ENCODE measurements around the gene FRS3. TPM values are rescaled to one million over a fixed set of nuclear protein-coding genes. Genes with fewer than 3 reads are reported as not detected.

Gene FRS3
- total RNA-seq, 1 donor from 2014 or later: 5.9 TPM

DNA sequence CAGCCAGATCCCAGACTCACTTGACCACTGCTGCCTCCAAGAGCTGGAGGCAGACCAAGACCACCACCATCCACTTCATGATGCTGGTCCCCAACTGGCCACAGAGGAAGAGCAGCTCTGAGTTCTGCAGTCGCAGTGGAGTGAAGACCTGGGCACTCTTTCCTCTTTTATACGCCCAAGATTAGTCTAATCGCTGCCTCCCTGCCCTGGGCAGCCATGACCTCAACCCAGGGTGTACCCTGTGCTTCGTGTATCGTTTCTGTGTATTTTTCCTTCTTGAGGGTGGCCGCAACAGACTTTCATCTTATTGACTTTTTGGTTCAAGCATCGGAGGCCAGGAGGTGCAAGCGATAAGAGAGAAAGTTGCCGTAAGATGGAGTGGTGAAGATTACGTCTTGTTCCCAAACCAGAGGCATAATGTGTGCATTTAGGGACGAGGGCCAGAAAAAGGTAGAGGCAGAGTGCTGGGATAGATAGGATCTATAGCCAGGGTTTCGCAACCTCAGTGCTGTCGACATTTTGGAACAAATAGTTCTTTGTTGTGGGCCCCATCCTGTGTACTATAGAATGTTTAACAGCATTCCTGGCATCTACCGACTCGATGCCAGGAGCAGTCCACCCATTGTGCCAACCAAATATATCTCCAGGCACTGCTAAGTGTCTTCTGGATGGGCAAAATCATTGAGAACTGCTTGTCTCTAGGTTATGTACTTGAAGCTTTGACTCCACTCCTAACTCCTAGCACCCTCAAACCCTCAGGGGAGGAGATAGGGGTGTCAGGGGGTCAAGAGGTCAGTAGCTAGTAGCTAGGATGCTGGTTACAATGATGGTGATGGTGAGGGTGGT lies 32.2 kb downstream of the FRS3 start, which contains the start of gene PGC:
Gene PGC (minus strand): TSS at position 142 of the 846 bp plus-strand sequence. CDS start 63 bp downstream, at position 79.
- H3K27ac ChIP-seq: peak within 1 kb of the TSS; percentile 67
- H3K27me3 ChIP-seq (ENCODE audit: low read depth): no peaks in the 10 kb centered on the region
- peaks cover 13% of the 10 kb centered on the region for H3K4me1 ChIP-seq
- ATAC-seq (peak; percentile 78 to 84), DNase-seq (peak; percentile 55)
- TF ChIP-seq, protein P1, sequence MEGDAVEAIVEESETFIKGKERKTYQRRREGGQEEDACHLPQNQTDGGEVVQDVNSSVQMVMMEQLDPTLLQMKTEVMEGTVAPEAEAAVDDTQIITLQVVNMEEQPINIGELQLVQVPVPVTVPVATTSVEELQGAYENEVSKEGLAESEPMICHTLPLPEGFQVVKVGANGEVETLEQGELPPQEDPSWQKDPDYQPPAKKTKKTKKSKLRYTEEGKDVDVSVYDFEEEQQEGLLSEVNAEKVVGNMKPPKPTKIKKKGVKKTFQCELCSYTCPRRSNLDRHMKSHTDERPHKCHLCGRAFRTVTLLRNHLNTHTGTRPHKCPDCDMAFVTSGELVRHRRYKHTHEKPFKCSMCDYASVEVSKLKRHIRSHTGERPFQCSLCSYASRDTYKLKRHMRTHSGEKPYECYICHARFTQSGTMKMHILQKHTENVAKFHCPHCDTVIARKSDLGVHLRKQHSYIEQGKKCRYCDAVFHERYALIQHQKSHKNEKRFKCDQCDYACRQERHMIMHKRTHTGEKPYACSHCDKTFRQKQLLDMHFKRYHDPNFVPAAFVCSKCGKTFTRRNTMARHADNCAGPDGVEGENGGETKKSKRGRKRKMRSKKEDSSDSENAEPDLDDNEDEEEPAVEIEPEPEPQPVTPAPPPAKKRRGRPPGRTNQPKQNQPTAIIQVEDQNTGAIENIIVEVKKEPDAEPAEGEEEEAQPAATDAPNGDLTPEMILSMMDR (IDR thresholded peaks at IDR 0.05): no peak
- H3K4me3 ChIP-seq: peak within 1 kb of the TSS; percentile 22
- intact Hi-C loops (cut with DNase I): no loop called here
- H3K36me3 ChIP-seq: no peaks in the 10 kb centered on the region
- H3K9me3 ChIP-seq: no peaks in the 10 kb centered on the region

DNA sequence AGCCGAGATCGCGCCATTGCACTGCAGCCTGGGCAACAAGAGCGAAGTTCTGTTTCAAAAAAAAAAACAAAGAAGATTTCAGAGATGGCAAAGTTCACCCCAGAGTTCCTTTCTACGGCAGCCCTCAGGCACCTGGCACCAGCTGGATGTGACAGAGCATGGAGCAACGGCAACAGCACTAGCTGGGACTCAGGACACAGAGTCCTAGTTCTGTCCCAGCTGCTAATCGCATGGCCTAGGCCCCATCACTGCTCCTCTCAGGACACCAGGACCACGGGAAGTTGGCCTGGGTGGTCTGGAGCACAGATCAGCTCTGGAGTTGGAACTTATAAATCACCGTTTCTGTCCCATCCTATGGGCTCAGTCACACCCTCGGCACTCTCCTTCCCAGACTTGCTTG lies 33.6 kb downstream of the FRS3 start:
- DNase-seq (peak; percentile 34), ATAC-seq (no peak)
- H3K27ac ChIP-seq: peak overlapping the region; percentile 67
- H3K9me3 ChIP-seq: no peaks in the 10 kb centered on the region
- H3K4me3 ChIP-seq: peak overlapping the region; percentile 22
- intact Hi-C loops (cut with DNase I): no loop called here
- TF ChIP-seq, protein P1 (IDR thresholded peaks at IDR 0.05): no peak
- no peaks in the 10 kb centered on the region for H3K36me3 ChIP-seq
- H3K4me1 ChIP-seq: peaks cover 13% of the 10 kb centered on the region
- no peaks in the 10 kb centered on the region for H3K27me3 ChIP-seq (ENCODE audit: low read depth)

DNA sequence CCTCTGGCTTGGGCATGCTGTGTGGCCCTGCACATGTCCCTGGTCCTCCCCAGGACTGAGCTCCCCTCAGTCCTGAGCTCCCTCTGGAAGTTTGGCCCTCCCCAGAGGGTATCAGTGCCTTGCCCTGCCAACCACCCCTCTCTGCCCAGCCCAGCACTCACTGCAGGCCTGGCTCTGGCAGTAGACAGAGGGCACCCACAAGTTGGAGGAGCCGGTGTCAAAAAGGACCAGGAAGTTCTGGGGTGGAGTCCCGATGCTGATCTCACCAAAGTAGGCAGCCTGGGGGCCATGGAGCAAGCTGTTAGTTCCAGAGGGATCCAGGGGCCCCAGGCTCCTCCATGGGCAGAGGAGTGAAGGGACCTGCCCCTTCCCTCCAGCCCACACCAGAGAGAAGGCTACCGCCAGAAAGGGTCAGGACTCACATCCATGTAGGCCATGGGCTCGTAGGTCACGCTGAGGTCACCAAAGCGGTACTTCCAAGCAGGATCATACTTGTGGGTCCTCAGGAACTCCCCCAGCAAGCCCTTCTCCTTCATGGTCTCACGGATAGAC lies 35.4 kb downstream of the FRS3 start:
- no peaks in the 10 kb centered on the region for H3K27me3 ChIP-seq (ENCODE audit: low read depth)
- intact Hi-C loops (cut with DNase I): no loop called here
- no peak overlapping the region for H3K27ac ChIP-seq
- H3K36me3 ChIP-seq: no peaks in the 10 kb centered on the region
- DNase-seq (peak; percentile 26), ATAC-seq (no peak)
- H3K4me3 ChIP-seq: peak overlapping the region; percentile 27
- TF ChIP-seq, protein P1 (IDR thresholded peaks at IDR 0.05): no peak
- no peaks in the 10 kb centered on the region for H3K9me3 ChIP-seq
- H3K4me1 ChIP-seq: peaks cover 13% of the 10 kb centered on the region

DNA sequence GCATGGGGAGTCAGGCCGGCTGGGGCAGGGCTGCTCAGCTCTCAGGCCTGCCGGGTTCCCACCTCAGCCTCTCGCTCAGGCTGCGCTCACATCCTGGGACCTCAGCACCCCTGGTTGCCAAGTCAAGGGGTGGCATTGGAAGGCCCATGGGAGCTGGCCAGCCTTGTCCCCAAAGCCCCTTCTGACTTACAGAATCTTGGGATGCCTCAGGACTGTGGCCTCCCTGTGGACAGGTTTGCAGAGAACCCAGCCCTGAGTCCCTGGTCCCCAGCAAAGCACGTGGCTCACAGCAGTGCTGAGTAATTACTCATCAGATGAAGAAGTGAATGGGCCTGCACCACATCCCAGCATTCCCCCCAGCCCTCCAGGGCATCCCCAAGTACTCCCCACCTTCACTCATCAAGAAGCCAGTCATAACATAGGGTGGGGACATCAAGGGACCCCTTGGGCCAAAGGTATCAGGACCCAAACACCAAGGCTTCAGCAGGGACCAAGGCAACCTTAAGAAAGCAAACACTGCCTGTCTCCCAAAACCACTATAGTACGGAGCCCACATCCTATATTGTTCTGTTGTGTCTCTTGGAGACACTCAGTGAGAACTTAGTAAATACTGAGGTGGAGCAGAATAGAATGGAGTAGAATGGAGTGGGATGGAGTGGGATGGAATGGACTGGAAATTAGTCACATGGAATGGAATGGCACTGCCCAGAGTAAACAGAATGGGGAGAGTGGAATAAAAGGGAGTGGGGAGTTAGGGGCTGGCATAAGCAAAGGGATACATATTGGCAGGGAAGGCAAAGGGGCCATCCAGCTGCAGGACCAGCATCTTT lies 36.1 kb downstream of the FRS3 start:
- no peak overlapping the region for H3K27ac ChIP-seq
- H3K9me3 ChIP-seq: no peaks in the 10 kb centered on the region
- peaks cover 8% of the 10 kb centered on the region for H3K4me1 ChIP-seq
- no peaks in the 10 kb centered on the region for H3K36me3 ChIP-seq
- peak overlapping the region; percentile 27 for H3K4me3 ChIP-seq
- ATAC-seq (no peak), DNase-seq (peak; percentile 31)
- TF ChIP-seq, protein P1 (IDR thresholded peaks at IDR 0.05): no peak
- no peaks in the 10 kb centered on the region for H3K27me3 ChIP-seq (ENCODE audit: low read depth)
- intact Hi-C loops (cut with DNase I): no loop called here

All from lower lobe of right lung (tissue), 2 donors.